Measurements from ENCODE around the gene NUDT6. TPM values are rescaled to one million over a fixed set of nuclear protein-coding genes. Genes with fewer than 3 reads are reported as not detected.

NUDT6 gene
- polyA plus RNA-seq, 1 of the 3 experiments (the other 2 are of a cell fraction) = 10.1 TPM

DNA sequence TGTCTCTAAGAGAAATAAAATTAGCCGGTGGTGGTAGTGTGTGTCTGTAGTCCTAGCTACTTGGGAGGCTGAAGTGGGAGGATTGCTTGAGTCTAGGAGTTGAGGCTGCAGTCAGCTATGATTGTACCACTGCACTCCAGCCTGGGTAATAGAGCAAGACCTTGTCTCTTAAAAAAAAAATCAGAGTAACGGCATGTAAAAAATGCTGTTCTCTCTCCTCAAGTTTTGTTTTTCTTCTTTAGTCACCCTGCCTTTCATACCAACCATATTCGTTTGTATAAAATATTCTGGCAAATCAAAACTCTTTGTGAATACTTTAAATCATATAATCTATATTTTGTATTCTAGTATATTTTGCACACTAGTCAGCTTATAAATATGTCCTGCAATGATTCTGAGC lies 44.8 kb upstream of the NUDT6 start (continued):
- TF ChIP-seq POLR2AphosphoS5 (IDR thresholded peaks at IDR 0.05; ENCODE audit: low read depth, low read length) (no peak), TEAD4 (IDR thresholded peaks at IDR 0.05; ENCODE audit: borderline replicate concordance, insufficient read depth) (no peak), ELF1 (IDR thresholded peaks at IDR 0.05) (no peak), FOXJ3 (CRISPR knock-in tag; IDR thresholded peaks at IDR 0.05) (no peak), RCOR1 (IDR thresholded peaks at IDR 0.05; ENCODE audit: low read length) (no peak), RFX5 (IDR thresholded peaks at IDR 0.05; ENCODE audit: low read length) (no peak), EZH2phosphoT487 (IDR thresholded peaks at IDR 0.05; ENCODE audit: borderline replicate concordance, low read depth) (no peak), GABPA (IDR thresholded peaks at IDR 0.05; ENCODE audit: low read depth) (no peak), TAF1 (IDR thresholded peaks at IDR 0.05; ENCODE audit: borderline replicate concordance, low read depth, low read length) (no peak), SIN3A (IDR thresholded peaks at IDR 0.05; ENCODE audit: borderline replicate concordance, low read depth, low read length) (no peak), CTCF (IDR thresholded peaks at IDR 0.05) (no peak), FOSL2 (IDR thresholded peaks at IDR 0.05; ENCODE audit: borderline replicate concordance, low read depth) (no peak), SMC3 (IDR thresholded peaks at IDR 0.05; ENCODE audit: low read depth, low read length) (no peak)

GRCh38 chr4:122966201-122966600 lies 43.8 kb upstream of the NUDT6 start:
- 81% methylated on average over 4 of the region's 4 CpGs for WGBS (ENCODE audit: low lambda C conversion rate)
- Histone ChIP-seq H3K4me2 (no peak overlapping the region), H3K79me2 (ENCODE audit: insufficient read depth) (peaks cover 7% of the 10 kb centered on the region; the same call in 1 of the 2 replicates), H3K9me2 (no peaks in the 10 kb centered on the region), H3K4me3 (ENCODE audit: low read depth in 2 of 2, low read length in 1 of 2) (no peak overlapping the region), H4K20me1 (ENCODE audit: insufficient read depth) (no peaks in the 10 kb centered on the region), H3K9ac (no peak overlapping the region), H3K36me3 (replicated peaks in 1 of 2; ENCODE audit: control insufficient read depth in 1 of 2, insufficient read depth in 2 of 2, low read length in 1 of 2) (peaks cover 21 to 26% of the 10 kb centered on the region in 2 experiments), H3K27ac (ENCODE audit: low read depth in 2 of 2, low read length in 1 of 2) (no peak overlapping the region), H3K9me3 (no peaks in the 10 kb centered on the region), H2AFZ (ENCODE audit: low read depth) (no peak overlapping the region), H3K4me1 (ENCODE audit: control insufficient read depth in 1 of 2, insufficient read depth in 2 of 2, low read depth in 1 of 2, low read length in 1 of 2) (no peaks in the 10 kb centered on the region), H3F3A (replicated peaks; ENCODE audit: insufficient read depth) (no peaks in the 10 kb centered on the region), H3K27me3 (ENCODE audit: insufficient read depth) (no peaks in the 10 kb centered on the region)
- TF ChIP-seq RFX5 (IDR thresholded peaks at IDR 0.05; ENCODE audit: low read length) (no peak), ELF1 (IDR thresholded peaks at IDR 0.05) (no peak), EZH2phosphoT487 (IDR thresholded peaks at IDR 0.05; ENCODE audit: borderline replicate concordance, low read depth) (no peak), GABPA (IDR thresholded peaks at IDR 0.05; ENCODE audit: low read depth) (no peak), YY1 (IDR thresholded peaks at IDR 0.05; ENCODE audit: low read depth) (no peak), FOXM1 (IDR thresholded peaks at IDR 0.05; ENCODE audit: low read depth) (no peak)
- TF ChIP-seq, protein P1, sequence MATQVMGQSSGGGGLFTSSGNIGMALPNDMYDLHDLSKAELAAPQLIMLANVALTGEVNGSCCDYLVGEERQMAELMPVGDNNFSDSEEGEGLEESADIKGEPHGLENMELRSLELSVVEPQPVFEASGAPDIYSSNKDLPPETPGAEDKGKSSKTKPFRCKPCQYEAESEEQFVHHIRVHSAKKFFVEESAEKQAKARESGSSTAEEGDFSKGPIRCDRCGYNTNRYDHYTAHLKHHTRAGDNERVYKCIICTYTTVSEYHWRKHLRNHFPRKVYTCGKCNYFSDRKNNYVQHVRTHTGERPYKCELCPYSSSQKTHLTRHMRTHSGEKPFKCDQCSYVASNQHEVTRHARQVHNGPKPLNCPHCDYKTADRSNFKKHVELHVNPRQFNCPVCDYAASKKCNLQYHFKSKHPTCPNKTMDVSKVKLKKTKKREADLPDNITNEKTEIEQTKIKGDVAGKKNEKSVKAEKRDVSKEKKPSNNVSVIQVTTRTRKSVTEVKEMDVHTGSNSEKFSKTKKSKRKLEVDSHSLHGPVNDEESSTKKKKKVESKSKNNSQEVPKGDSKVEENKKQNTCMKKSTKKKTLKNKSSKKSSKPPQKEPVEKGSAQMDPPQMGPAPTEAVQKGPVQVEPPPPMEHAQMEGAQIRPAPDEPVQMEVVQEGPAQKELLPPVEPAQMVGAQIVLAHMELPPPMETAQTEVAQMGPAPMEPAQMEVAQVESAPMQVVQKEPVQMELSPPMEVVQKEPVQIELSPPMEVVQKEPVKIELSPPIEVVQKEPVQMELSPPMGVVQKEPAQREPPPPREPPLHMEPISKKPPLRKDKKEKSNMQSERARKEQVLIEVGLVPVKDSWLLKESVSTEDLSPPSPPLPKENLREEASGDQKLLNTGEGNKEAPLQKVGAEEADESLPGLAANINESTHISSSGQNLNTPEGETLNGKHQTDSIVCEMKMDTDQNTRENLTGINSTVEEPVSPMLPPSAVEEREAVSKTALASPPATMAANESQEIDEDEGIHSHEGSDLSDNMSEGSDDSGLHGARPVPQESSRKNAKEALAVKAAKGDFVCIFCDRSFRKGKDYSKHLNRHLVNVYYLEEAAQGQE (IDR thresholded peaks at IDR 0.05; ENCODE audit: low read depth, low read length) = no peak
- no peak for DNase-seq
- ChIA-PET CTCF (no interaction called here), POLR2A (no interaction called here)

Measured in SK-N-SH (cell line).